IPS DF 6.9 (cell line): ENCODE measurements around the gene EDC3.
A peak's percentile ranks its signal among the peaks of the same experiment; 100 is the strongest.

Experiments
- DNase-seq: peaks from one replicate; pipeline ENCODE4 v3.0.0-alpha.2; 2013; ENCODE audit warnings: low read depth, low spot score
- H3K27ac ChIP-seq: one replicate; pipeline ENCODE4 v1.5.1; 2013; ENCODE audit warnings: low read length, control low read depth
- H3K27me3 ChIP-seq: 2 replicates; pipeline ENCODE4 v1.6.1; 2013; ENCODE audit warnings: mild to moderate bottlenecking, low read length; ENCODE audit not compliant: control insufficient read depth, insufficient read depth
- H3K36me3 ChIP-seq: 2 replicates; pipeline ENCODE4 v1.6.1; 2013; ENCODE audit warnings: low read length; ENCODE audit not compliant: control insufficient read depth, insufficient read depth
- H3K4me1 ChIP-seq: 2 replicates; pipeline ENCODE4 v1.6.1; 2013; ENCODE audit warnings: low read length; ENCODE audit not compliant: control insufficient read depth, insufficient read depth
- H3K4me3 ChIP-seq: 2 replicates; pipeline ENCODE4 v1.5.1; 2013; ENCODE audit warnings: mild to moderate bottlenecking, low read length
- H3K9me3 ChIP-seq: 2 replicates; pipeline ENCODE4 v1.6.1; 2013; ENCODE audit warnings: low read length, inconsistent platforms; ENCODE audit not compliant: control insufficient read depth, insufficient read depth
- WGBS: extraction: QIAGEN DNeasy Blood & Tissue Kit; methylation state at CpG from one replicate; pipeline ENCODE4 v1.1.7; 2013; ENCODE audit warnings: mixed read lengths, missing lambda C conversion rate; ENCODE audit not compliant: insufficient read length, insufficient coverage; 5-methylcytosine and 5-hydroxymethylcytosine counted together

The EDC3 gene

GRCh38 chr15:74726774-74727164 is 30.9 kb upstream of the EDC3 start:
- no CpG with 5 or more reads among the region's 24 CpGs for WGBS
- no peak overlapping the region for H3K27ac ChIP-seq
- H3K4me3 ChIP-seq: peak overlapping the region; percentile 37; the same call in 1 of the 2 replicates
- H3K27me3 ChIP-seq: peaks cover 7% of the 10 kb centered on the region
- no peaks in the 10 kb centered on the region for H3K9me3 ChIP-seq
- H3K36me3 ChIP-seq: no peaks in the 10 kb centered on the region; the same call in 1 of the 2 replicates
- no peak for DNase-seq
- peaks cover 5% of the 10 kb centered on the region; the same call in 1 of the 2 replicates for H3K4me1 ChIP-seq

GRCh38 chr15:74725845-74726773 is 30.3 kb upstream of the EDC3 start:
- H3K4me3 ChIP-seq: peak overlapping the region; percentile 37; the same call in 1 of the 2 replicates
- DNase-seq: no peak
- no peak overlapping the region for H3K27ac ChIP-seq
- H3K4me1 ChIP-seq: peaks cover 5% of the 10 kb centered on the region; the same call in 1 of the 2 replicates
- H3K9me3 ChIP-seq: no peaks in the 10 kb centered on the region
- H3K27me3 ChIP-seq: peaks cover 7% of the 10 kb centered on the region
- WGBS: no CpG with 5 or more reads among the region's 86 CpGs
- H3K36me3 ChIP-seq: no peaks in the 10 kb centered on the region; the same call in 1 of the 2 replicates

- no peak for DNase-seq
- Histone ChIP-seq H3K27ac (no peak within 1 kb of the TSS), H3K27me3 (peaks cover 7% of the 10 kb centered on the region), H3K4me3 (peak within 1 kb of the TSS; percentile 37; the same call in 1 of the 2 replicates), H3K9me3 (no peaks in the 10 kb centered on the region), H3K36me3 (no peaks in the 10 kb centered on the region; the same call in 1 of the 2 replicates), H3K4me1 (peaks cover 5% of the 10 kb centered on the region; the same call in 1 of the 2 replicates)
- WGBS: no CpG with 5 or more reads among the region's 10 CpGs
Observed at GRCh38 chr15:74725225-74725774, 29.5 kb upstream of the EDC3 start, which contains the start of gene CYP1A1. Gene CYP1A1, minus strand, starts transcription at chr15:74725528. Its CDS starts 2,431 bp downstream, at chr15:74723097.

GRCh38 chr15:74724570-74725224 is 28.9 kb upstream of the EDC3 start:
- Histone ChIP-seq H3K4me1 (peaks cover 5% of the 10 kb centered on the region; the same call in 1 of the 2 replicates), H3K36me3 (no peaks in the 10 kb centered on the region; the same call in 1 of the 2 replicates), H3K27ac (no peak overlapping the region), H3K4me3 (no peak overlapping the region), H3K9me3 (no peaks in the 10 kb centered on the region), H3K27me3 (peaks cover 7% of the 10 kb centered on the region)
- no peak for DNase-seq

- no peaks in the 10 kb centered on the region for H3K9me3 ChIP-seq
- H3K4me1 ChIP-seq: peaks cover 5% of the 10 kb centered on the region; the same call in 1 of the 2 replicates
- WGBS: no CpG with 5 or more reads among the region's 1 CpG
- peaks cover 7% of the 10 kb centered on the region for H3K27me3 ChIP-seq
- no peak overlapping the region for H3K27ac ChIP-seq
- H3K4me3 ChIP-seq: no peak overlapping the region
- H3K36me3 ChIP-seq: no peaks in the 10 kb centered on the region; the same call in 1 of the 2 replicates
- no peak for DNase-seq
Observed at GRCh38 chr15:74723754-74724334, 28.0 kb upstream of the EDC3 start.

- H3K27me3 ChIP-seq: peaks cover 7% of the 10 kb centered on the region
- no peaks in the 10 kb centered on the region for H3K9me3 ChIP-seq
- H3K4me3 ChIP-seq: no peak overlapping the region
- WGBS: no CpG with 5 or more reads among the region's 1 CpG
- no peak for DNase-seq
- H3K36me3 ChIP-seq: no peaks in the 10 kb centered on the region; the same call in 1 of the 2 replicates
- H3K27ac ChIP-seq: no peak overlapping the region
- H3K4me1 ChIP-seq: peaks cover 5% of the 10 kb centered on the region; the same call in 1 of the 2 replicates
Observed at GRCh38 chr15:74723187-74723586, 27.4 kb upstream of the EDC3 start.

GRCh38 chr15:74722591-74722990 is 26.8 kb upstream of the EDC3 start:
- Histone ChIP-seq H3K4me3 (no peak overlapping the region), H3K9me3 (no peaks in the 10 kb centered on the region), H3K4me1 (peaks cover 5% of the 10 kb centered on the region; the same call in 1 of the 2 replicates), H3K27me3 (peaks cover 7% of the 10 kb centered on the region), H3K36me3 (no peaks in the 10 kb centered on the region; the same call in 1 of the 2 replicates), H3K27ac (no peak overlapping the region)
- no CpG with 5 or more reads among the region's 13 CpGs for WGBS
- DNase-seq: no peak

- Histone ChIP-seq H3K36me3 (no peaks in the 10 kb centered on the region), H3K27me3 (no peaks in the 10 kb centered on the region), H3K4me3 (no peak overlapping the region), H3K9me3 (no peaks in the 10 kb centered on the region), H3K4me1 (no peaks in the 10 kb centered on the region), H3K27ac (no peak overlapping the region)
- DNase-seq: no peak
- no CpG with 5 or more reads among the region's 5 CpGs for WGBS
Observed at GRCh38 chr15:74716651-74717050, 20.8 kb upstream of the EDC3 start.

GRCh38 chr15:74712311-74712710 is 16.5 kb upstream of the EDC3 start:
- WGBS: no CpG with 5 or more reads among the region's 3 CpGs
- no peak for DNase-seq

More at GRCh38 chr15:74712311-74712710, 16.5 kb upstream of the EDC3 start:
- Histone ChIP-seq H3K27ac (no peak overlapping the region), H3K4me1 (no peaks in the 10 kb centered on the region), H3K27me3 (no peaks in the 10 kb centered on the region), H3K36me3 (no peaks in the 10 kb centered on the region), H3K4me3 (no peak overlapping the region), H3K9me3 (no peaks in the 10 kb centered on the region)
